ENCODE measurements around the gene TMEM174.
"Not testable (repeated sequence)": the region's sequence is repeated elsewhere in the genome, so short reads cannot be mapped to it uniquely, and the experiment has no call there.

The TMEM174 gene

DNA sequence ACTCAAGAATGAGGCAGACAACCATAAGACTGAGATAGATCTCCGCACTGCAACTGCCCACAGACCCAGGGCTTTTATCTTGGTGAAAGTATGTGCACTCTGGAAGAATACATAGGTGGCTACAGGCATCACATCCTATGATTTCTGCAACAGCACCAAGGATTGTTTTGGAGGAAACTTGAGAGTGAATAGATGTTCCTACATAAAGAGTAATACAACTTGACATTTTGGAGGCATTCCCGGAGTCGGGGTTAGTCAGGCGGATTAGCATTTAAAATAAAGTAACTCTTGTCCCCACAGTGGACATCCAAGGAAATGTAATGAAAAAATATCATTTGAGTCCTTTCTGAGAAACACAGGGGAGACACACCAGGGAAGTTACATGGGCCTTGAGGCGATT, 26.7 kb downstream of the TMEM174 start:
- no peak overlapping the region for H3K4me3 ChIP-seq (replicated peaks in 1 of 2; ENCODE audit: low read depth in 2 of 2, low read length in 2 of 2)
- TF ChIP-seq, protein P1, sequence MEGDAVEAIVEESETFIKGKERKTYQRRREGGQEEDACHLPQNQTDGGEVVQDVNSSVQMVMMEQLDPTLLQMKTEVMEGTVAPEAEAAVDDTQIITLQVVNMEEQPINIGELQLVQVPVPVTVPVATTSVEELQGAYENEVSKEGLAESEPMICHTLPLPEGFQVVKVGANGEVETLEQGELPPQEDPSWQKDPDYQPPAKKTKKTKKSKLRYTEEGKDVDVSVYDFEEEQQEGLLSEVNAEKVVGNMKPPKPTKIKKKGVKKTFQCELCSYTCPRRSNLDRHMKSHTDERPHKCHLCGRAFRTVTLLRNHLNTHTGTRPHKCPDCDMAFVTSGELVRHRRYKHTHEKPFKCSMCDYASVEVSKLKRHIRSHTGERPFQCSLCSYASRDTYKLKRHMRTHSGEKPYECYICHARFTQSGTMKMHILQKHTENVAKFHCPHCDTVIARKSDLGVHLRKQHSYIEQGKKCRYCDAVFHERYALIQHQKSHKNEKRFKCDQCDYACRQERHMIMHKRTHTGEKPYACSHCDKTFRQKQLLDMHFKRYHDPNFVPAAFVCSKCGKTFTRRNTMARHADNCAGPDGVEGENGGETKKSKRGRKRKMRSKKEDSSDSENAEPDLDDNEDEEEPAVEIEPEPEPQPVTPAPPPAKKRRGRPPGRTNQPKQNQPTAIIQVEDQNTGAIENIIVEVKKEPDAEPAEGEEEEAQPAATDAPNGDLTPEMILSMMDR (IDR thresholded peaks at IDR 0.05; ENCODE audit: low read depth, low read length) = no peak
- DNase-seq (ENCODE audit: low read depth in 2 of 2) = no peak

DNA sequence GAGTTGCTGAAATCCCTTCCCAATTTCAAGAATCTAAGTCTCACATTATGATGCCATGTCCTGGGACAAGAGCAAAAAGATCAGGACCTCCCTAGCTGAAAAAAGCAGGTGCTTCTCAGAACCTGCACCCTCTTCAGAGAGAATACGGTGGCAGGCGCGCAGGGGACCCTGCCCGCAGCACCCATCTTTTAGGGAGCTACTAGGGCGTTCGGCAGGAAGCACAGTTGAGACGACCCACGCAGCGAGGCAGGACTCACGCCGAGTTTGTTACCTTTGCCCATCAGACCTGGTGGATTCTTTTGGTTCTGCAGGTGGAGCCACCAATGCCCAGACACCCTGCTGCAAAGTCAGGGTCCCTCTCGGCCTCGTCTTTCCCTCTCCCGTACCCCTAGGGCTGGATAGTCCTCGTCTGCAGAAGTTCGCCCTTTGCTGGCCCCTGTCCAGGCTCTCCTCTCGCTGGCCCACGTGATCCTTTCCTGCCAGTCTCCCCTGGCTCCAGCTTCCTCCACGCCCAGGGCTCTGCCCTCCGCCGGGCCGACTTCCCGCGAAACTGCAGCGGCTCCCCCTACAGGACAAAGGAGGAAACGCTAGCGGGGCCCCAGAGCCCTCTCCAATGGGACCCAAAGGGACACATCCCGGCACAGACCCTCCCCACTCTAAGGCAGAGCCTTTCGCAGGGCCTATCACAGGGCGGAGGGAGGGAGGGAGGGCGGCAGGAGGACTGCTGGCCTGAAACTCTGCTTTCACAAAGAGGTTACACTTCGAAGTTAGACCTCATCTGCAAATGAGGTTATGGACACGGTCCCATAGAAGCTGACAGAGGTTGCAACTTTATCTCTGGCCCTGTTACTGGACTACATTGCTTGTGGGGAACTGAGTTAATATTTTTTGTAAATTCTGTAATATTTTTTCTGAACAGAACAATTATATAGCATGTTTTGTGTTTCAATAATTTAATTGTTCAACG, 28.8 kb downstream of the TMEM174 start:
- peak overlapping the region in 1 of 2 donors; percentile 11 for H3K4me3 ChIP-seq (replicated peaks in 1 of 2; ENCODE audit: low read depth in 2 of 2, low read length in 2 of 2)
- TF ChIP-seq, protein P1 (IDR thresholded peaks at IDR 0.05; ENCODE audit: low read depth, low read length) = peak; percentile 90
- peak; percentile 75 to 77 for DNase-seq (ENCODE audit: low read depth in 2 of 2)

DNA sequence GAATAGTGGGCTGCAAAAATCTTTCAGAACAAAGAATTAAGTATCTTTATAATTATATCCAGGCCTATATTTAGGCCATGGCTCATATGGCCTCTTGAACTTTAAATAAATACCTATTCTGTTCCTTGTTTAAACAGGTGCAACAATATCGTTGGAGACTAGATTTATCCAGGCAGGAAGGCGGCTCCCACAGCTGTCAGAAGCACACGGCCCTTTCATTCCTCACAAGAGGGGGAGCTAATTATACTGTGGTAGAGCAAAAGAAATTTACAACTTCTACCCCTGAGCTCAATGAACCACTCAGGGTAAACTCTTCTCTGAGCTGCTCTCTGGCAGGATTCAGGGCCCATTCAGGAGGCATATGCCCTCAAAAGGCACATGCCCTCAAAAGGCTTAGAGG, 31.3 kb downstream of the TMEM174 start:
- TF ChIP-seq, protein P1 (IDR thresholded peaks at IDR 0.05; ENCODE audit: low read depth, low read length) = no peak
- no peak overlapping the region for H3K4me3 ChIP-seq (replicated peaks in 1 of 2; ENCODE audit: low read depth in 2 of 2, low read length in 2 of 2)
- DNase-seq (ENCODE audit: low read depth in 2 of 2) = no peak

DNA sequence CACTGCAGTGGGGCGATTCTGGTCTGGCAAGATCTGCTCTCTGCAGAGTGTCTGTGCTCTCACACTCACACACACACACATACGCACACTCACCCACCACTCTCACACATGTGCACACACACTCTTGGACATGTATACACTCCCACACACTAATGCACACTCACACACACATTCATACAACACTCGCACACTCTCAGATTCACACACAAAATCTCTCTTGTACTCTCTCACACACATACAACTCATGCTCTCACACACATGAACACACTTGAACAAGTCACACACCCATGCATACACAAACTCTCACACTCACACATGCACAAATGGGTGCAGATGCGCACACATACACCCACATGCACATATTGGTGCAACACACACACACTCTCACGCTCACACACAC, 31.7 kb downstream of the TMEM174 start:
- TF ChIP-seq, protein P1 (IDR thresholded peaks at IDR 0.05; ENCODE audit: low read depth, low read length) = no peak
- no peak for DNase-seq (ENCODE audit: low read depth in 2 of 2)
- no peak overlapping the region for H3K4me3 ChIP-seq (replicated peaks in 1 of 2; ENCODE audit: low read depth in 2 of 2, low read length in 2 of 2)

DNA sequence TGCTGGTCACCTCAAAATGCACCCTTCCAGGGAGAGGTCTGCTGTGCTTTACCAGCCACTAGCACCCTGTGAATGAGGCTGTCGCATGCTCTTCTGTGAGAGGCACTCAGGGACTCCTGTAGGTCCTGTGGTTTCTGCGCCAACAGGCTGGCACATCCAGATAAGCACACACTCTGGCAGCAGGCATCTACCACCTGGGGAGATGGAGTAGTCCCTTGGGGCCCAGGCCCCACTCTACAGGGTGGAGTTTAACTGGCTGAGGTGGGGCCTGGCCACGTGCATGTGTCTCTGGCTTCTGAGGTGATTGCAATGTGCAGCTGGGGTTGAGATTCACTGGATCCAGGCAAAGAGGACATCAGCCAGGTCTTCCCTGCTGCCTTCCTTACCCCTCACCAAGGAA, 32.3 kb downstream of the TMEM174 start:
- TF ChIP-seq, protein P1 (IDR thresholded peaks at IDR 0.05; ENCODE audit: low read depth, low read length) = no peak
- DNase-seq (ENCODE audit: low read depth in 2 of 2) = no peak
- H3K4me3 ChIP-seq (replicated peaks in 1 of 2; ENCODE audit: low read depth in 2 of 2, low read length in 2 of 2) = no peak overlapping the region

DNA sequence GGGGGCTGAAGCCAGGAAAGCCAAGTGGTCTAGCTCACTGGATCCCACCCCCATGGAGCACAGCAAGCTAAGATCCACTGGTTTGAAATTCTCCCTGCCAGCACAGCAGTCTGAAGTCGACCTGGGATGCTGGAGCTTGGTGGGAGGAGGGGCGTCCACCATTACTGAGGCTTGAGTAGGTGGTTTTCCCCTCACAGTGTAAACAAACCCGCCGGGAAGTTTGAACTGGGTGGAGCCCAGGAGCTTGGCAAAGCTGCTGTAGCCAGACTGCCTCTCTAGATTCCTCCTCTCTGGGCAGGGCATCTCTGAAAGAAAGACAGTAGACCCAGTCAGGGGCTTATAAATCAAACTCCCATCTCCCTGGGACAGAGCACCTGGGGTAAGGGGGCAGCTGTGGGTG, 34.2 kb downstream of the TMEM174 start:
- not testable (repeated sequence) for DNase-seq (ENCODE audit: low read depth in 2 of 2); H3K4me3 ChIP-seq (replicated peaks in 1 of 2; ENCODE audit: low read depth in 2 of 2, low read length in 2 of 2)

DNA sequence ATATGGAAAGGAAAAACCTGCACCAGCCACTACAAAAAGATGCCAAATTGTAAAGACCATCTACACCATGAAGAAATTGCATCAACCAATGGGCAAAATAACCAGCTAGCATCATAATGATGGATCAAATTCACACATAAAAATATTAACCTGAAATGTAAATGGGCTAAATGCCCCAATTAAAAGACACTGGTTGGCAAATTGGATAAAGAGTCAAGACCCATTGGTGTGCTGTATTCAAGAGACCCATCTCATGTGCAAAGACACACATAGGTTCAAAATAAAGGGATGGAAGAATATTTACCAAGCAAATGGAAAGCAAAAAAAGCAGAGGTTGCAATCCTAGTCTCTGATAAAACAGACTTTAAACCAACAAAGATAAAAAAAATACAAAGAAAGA, 36.1 kb downstream of the TMEM174 start:
- not testable (repeated sequence) for DNase-seq (ENCODE audit: low read depth in 2 of 2); H3K4me3 ChIP-seq (replicated peaks in 1 of 2; ENCODE audit: low read depth in 2 of 2, low read length in 2 of 2)

DNA sequence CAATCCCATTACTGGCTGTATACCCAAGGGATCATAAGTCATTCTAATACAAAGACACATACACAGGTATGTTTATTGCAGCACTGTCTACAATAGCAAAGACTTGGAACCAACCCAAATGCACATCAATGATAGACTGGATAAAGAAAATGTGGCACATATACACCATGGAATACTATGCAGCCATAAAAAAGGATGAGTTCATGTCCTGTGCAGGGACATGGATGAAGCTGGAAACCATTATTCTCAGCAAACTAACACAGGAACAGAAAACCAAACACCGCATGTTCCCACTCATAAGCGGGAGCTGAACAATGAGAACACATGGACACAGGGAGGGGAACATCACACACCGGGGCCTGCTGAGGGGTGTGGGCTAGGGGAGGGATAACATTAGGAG, 39.7 kb downstream of the TMEM174 start:
- not testable (repeated sequence) for DNase-seq (ENCODE audit: low read depth in 2 of 2)

More for the DNA sequence above, 39.7 kb downstream of the TMEM174 start:
- not testable (repeated sequence) for H3K4me3 ChIP-seq (replicated peaks in 1 of 2; ENCODE audit: low read depth in 2 of 2, low read length in 2 of 2)

Measured in cardiac fibroblast (primary cell).